Fibroblast of the conjunctiva (primary cell): ENCODE results near the gene PAEP.

ENCODE experiments used
- DNase-seq: peaks from one replicate; pipeline ENCODE4 v3.0.0-alpha.2; 2010; ENCODE audit warnings: low read depth

PAEP gene

GRCh38 chr9:135551031-135551430 lies 10.5 kb upstream of the PAEP start:
- no peak for DNase-seq

DNA sequence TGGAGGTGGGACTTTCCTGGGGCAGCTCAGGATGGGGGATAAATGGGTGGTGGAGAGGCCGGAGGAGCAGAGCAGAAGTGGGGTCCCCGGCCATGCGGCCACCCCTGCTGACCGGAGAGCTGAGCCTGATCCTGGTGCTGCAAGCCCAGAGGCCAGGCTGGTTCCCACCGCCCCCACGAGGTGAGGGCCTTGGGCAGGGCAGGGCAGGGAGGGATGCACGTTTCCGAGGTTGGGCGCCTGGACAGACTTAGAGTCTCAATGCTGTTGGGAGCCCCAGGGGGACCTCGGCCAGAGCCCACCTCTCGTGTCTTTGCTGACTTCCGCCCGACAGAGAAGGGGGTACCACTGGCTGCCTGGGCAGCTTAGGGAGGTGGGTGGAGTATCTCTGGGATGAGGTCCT lies 10.1 kb upstream of the PAEP start:
- DNase-seq: no peak

DNA sequence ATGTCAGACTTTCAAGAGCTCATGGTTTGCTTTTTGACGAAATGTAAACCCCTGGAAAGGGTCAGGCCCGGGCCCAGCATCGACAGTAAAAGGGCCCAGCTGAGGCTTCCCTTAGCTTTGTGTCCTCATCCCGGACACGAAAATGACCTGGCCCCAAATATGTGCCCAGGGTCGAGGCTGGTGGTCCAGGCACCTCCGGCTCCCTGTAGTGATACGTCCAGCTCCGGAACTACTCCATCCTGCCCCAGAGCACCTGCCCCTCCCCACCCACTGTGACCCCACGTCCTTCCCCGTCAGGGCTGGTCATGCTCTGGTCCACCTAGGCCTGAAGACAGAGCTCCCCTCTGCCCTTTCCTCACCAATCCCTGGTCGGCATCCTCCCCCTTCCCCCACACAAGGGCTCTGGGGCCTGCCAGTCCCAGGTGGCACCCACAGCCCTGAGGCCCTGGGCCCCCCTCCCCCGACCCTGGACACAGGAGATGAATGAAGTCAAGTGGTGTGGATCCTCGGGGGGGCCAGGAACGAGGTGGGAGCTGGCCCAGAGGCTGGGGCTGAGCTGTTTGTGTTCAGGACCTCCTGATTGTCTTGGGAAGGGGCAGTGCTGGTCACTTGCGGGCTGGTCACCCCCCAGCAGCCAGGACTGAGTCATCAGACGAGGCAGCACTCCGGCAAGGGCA lies 9.4 kb upstream of the PAEP start:
- DNase-seq: no peak

DNA sequence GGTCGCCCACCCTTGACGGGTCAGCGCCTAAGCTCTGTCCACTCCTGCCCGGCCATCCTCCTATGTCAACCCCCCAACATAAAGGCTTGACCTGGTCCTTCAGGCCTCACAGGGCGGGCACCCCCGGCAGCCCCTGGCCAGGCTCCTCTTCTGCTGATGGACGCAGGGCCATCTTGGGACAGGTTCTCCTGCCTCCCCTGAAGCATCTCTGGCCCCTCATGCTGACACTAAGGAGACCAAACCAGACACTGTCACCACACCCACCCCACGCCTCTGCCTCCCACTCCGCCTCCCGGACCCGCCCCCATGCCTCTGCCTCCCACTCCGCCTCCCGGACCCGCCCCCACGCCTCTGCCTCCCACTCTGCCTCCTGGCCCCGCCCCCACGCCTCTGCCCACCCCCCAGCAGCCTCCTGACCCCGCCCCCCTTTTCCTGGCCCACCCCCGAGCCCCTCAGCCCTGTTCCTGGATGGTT lies 8.8 kb upstream of the PAEP start:
- no peak for DNase-seq

DNA sequence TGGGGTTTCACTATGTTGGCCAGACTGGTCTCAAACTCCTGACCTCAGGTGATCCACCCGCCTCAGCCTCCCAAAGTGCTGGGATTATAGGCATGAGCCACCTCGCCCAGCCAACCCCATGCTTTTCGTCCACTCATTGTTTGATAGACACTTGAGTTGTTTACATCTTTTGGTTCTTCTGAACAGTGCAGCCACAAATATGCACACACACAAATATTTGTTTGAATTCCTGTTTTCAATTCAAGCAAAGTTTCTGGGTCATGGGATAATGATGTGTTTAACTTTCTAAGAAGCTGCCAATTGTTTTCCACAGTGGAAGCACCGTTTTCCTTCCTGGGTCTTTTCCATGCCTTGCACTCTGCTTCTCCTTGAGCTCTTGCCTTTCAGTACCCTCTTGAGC lies 6.8 kb upstream of the PAEP start:
- no peak for DNase-seq

DNA sequence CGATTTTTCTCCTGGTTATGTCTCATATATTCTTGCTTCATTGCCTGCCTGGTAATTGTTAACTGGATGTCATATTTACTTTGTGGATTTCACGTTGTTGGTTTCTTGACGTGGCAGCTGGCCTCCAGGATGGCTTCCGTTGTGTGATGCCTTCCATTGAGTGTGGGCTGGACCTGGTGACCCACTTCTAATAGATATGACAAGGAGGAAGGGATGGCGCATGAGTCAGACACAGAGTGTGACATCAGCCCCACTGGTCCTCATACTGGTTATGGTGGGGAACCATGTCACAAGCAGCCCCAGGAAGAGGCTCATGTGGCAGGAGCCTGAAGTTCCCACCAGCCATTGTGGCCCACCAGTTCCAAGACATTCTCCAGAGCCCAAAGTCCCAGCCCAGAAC lies 6.4 kb upstream of the PAEP start:
- no peak for DNase-seq

GRCh38 chr9:135555910-135556309 lies 5.6 kb upstream of the PAEP start:
- DNase-seq: no peak

GRCh38 chr9:135559606-135560005 lies 1.9 kb upstream of the PAEP start:
- DNase-seq: no peak

DNA sequence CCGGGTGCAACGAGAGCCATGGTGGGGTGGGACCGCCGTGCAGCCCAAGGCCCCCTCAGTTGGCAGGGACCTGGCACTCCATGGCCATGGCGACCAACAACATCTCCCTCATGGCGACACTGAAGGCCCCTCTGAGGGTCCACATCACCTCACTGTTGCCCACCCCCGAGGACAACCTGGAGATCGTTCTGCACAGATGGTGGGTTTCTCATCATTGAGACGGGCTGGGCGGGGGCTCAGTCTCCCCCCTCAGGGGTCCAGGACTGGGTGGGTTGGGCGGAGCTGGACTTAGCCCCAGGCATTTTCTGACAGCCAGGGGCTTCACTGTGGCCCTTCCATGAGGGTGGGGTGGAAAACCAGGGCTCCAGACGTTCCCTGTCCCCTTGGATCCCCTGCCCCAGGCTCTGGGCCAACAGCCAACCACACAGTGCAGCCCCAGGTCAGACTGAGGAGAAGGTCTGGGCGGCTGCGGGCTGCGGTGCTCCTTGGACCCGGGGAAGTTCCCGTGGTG lies 734 bp downstream of the PAEP start:
- no peak for DNase-seq

GRCh38 chr9:135563039-135563476 lies 1.5 kb downstream of the PAEP start:
- no peak for DNase-seq

- DNase-seq: no peak
Observed at GRCh38 chr9:135563858-135564257, 2.3 kb downstream of the PAEP start.

DNA sequence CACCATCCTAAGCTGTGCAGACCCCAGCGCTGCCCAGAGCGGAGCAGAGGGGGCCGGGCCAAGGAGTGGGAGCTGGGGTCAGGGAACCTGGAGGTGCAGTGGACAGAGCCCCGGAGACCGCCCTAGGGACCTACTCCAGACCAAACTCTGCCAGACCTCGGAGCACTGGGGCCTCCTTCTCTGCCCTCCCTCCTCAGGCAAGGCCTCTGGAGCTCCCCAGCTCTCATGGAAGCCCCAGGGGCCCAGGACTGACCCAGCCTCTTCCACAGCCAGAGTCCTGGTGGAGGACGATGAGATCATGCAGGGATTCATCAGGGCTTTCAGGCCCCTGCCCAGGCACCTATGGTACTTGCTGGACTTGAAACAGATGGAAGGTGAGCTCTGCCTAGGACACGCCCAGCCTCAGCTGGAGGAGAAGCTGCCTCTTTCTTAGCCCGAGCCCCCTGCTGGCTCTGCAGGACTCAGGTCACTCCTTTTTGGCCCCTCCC lies 3.6 kb downstream of the PAEP start:
- no peak for DNase-seq

DNA sequence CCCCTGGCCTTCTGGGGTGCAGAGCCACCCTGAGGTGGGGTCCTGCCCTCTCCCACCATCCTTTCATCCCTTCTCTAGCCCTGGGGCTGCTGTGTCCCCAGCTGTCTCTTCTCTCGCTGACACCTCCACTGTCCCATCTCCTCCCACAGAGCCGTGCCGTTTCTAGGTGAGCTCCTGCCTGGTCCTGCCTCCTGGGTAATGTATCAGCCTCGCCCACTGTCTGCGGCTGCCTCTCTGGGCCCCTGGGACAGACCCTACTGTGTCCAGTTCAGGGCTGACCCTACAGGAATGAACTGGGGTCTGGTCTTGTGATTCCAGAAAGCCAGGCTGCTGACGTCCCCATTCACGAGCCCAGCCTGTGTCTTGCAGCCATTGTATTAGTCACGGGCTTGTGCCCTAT lies 4.1 kb downstream of the PAEP start:
- no peak for DNase-seq

DNA sequence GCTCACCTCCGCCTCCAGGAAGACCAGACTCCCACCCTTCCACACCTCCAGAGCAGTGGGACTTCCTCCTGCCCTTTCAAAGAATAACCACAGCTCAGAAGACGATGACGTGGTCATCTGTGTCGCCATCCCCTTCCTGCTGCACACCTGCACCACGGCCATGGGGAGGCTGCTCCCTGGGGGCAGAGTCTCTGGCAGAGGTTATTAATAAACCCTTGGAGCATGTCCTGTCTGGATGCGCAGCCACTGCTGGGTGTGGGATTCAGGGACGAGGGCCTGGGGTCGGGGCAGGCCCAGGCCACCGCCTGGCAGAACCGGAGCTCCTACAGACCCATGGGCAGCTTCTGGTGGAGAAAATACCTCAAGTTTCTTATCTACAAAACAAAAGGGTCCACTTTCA lies 5.0 kb downstream of the PAEP start:
- no peak for DNase-seq

GRCh38 chr9:135567311-135567710 lies 5.8 kb downstream of the PAEP start:
- DNase-seq: no peak

GRCh38 chr9:135568026-135568425 lies 6.5 kb downstream of the PAEP start:
- no peak for DNase-seq

GRCh38 chr9:135570456-135570855 lies 8.9 kb downstream of the PAEP start:
- DNase-seq: no peak

DNA sequence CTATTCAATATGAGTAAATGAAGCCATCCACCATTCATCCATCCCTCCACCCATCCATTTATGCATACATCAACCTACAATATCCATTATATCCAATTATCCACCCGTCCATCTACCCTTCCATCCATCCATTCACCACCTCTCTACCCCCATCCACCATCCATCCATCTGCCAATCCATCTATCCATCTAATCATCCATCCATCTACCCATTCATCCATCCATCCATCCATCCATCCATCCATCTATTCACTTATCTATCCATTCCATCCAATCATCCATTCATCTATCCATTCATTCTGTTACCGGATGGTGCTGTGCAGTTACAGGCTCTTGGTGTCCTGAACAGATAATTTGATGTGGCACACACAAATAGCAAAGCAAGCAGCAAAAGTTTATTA lies 10.7 kb downstream of the PAEP start:
- DNase-seq: no peak

DNA sequence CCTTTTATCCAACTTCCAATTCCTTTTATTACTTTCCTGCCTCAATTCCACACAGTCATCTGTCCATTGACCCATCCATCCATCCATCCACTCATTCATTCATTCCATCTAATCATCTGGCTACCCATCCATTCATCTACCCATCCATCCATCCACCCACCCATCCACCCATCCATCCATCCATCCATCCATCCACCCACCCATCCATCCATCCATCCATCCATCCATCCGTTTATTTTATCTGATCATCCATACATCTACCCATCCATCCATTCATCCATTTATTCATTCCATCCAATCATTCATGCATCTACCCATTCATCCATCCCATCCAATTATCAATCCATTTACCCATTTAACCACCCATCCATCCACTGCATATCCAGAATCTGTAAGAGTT lies 11.6 kb downstream of the PAEP start:
- no peak for DNase-seq

GRCh38 chr9:135574331-135574730 lies 12.8 kb downstream of the PAEP start:
- no peak for DNase-seq

GRCh38 chr9:135574943-135575342 lies 13.4 kb downstream of the PAEP start:
- no peak for DNase-seq

GRCh38 chr9:135575995-135576631 lies 14.6 kb downstream of the PAEP start:
- no peak for DNase-seq

DNA sequence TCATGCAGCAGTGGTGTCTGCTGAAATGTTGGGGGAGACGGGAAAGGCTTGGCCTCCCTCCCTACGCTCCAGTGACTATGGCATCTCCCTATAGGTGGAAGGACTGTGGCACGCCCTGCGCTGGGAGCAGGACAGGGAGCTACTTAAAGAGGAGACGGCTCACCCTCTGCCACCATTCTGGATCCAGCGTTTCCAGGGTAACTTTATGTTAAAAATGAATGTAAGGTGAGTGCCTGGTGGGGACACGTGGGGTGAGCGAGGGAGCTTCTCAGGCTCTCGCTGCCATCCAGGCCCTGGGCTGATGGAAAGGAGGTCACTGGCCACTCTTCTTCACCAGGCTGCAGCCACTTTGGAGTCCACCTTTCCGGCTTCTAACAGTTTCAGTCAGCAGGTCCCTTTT lies 15.7 kb downstream of the PAEP start:
- no peak for DNase-seq

GRCh38 chr9:135579356-135579755 lies 17.8 kb downstream of the PAEP start:
- DNase-seq: no peak
